ENCODE measurements around the gene HSPB2.
"Not testable (repeated sequence)": the region's sequence is repeated elsewhere in the genome, so short reads cannot be mapped to it uniquely, and the experiment has no call there.

Gene HSPB2

GRCh38 chr11:111912535-111912934 is at the start of gene HSPB2:
Gene HSPB2 (plus strand): TSS chr11:111912734. CDS start chr11:111912830, 96 bp downstream.
- DNase-seq: no peak

GRCh38 chr11:111870113-111870512 is 42.4 kb upstream of the HSPB2 start:
- no peak for DNase-seq

GRCh38 chr11:111870522-111870885 is 42.0 kb upstream of the HSPB2 start:
- DNase-seq: peak; percentile 52

GRCh38 chr11:111870886-111871692 is 41.4 kb upstream of the HSPB2 start, which contains the start of gene ALG9:
Gene ALG9 (minus strand): TSS chr11:111871581. CDS start chr11:111871482, 99 bp downstream.
- DNase-seq: peak; percentile 38

- no peak for DNase-seq
Measured at GRCh38 chr11:111871693-111872161, 40.8 kb upstream of the HSPB2 start.

GRCh38 chr11:111878385-111878848 is 34.1 kb upstream of the HSPB2 start:
- no peak for DNase-seq

- DNase-seq: peak; percentile 97
Measured at GRCh38 chr11:111878849-111879636, 33.5 kb upstream of the HSPB2 start, which contains the start of the genes CFAP68 and FDXACB1. Gene CFAP68 (plus strand): TSS chr11:111879541. CDS start chr11:111879561, 20 bp downstream. Gene FDXACB1 (minus strand): TSS chr11:111879165. CDS start chr11:111879132, 33 bp downstream.

- DNase-seq: no peak
Measured at GRCh38 chr11:111879637-111879960, 32.9 kb upstream of the HSPB2 start.

- DNase-seq: no peak
Measured at GRCh38 chr11:111882202-111882601, 30.3 kb upstream of the HSPB2 start.

GRCh38 chr11:111885053-111885452 is 27.5 kb upstream of the HSPB2 start:
- DNase-seq: not testable (repeated sequence)

GRCh38 chr11:111886032-111886431 is 26.5 kb upstream of the HSPB2 start:
- DNase-seq: no peak

GRCh38 chr11:111886844-111887243 is 25.7 kb upstream of the HSPB2 start:
- DNase-seq: no peak

- no peak for DNase-seq
Measured at GRCh38 chr11:111905411-111905810, 7.1 kb upstream of the HSPB2 start.

GRCh38 chr11:111906680-111907079 is 5.9 kb upstream of the HSPB2 start:
- DNase-seq: no peak

- no peak for DNase-seq
Measured at GRCh38 chr11:111908639-111909305, 3.8 kb upstream of the HSPB2 start.

GRCh38 chr11:111909378-111909777 is 3.2 kb upstream of the HSPB2 start:
- no peak for DNase-seq

GRCh38 chr11:111910676-111911562 is 1.6 kb upstream of the HSPB2 start:
- peak; percentile 18 for DNase-seq

- DNase-seq: no peak
Measured at GRCh38 chr11:111911563-111912401, 752 bp upstream of the HSPB2 start, which contains the start of gene CRYAB. Gene CRYAB (minus strand): TSS chr11:111911770. CDS start chr11:111911724, 46 bp downstream.

GRCh38 chr11:111913031-111913861 is 712 bp downstream of the HSPB2 start:
- no peak for DNase-seq

GRCh38 chr11:111913997-111914396 is 1.5 kb downstream of the HSPB2 start:
- peak; percentile 56 for DNase-seq

Measured in DMS153 (cell line).